ENCODE measurements around the gene PCDH9.
"Not testable (repeated sequence)": the region's sequence is repeated elsewhere in the genome, so short reads cannot be mapped to it uniquely, and the experiment has no call there.

The PCDH9 gene

GRCh38 chr13:66301006-66301405 is 929.1 kb downstream of the PCDH9 start:
- TF ChIP-seq CTCF (IDR thresholded peaks at IDR 0.05; ENCODE audit: insufficient read depth, low read length, poor library complexity, severe bottlenecking), result no peak

GRCh38 chr13:66296875-66297274 is 933.3 kb downstream of the PCDH9 start:
- DNase-seq (ENCODE audit: extremely low read depth, insufficient read length), result no peak

More at GRCh38 chr13:66301006-66301405, 929.1 kb downstream of the PCDH9 start:
- no peak for DNase-seq (ENCODE audit: extremely low read depth, insufficient read length)
- Histone ChIP-seq H3K4me3 (replicated peaks; ENCODE audit: low read depth, low read length) (no peak overlapping the region), H3K27me3 (replicated peaks; ENCODE audit: control insufficient read depth, insufficient read depth, low read length) (no peaks in the 10 kb centered on the region), H3K36me3 (ENCODE audit: control insufficient read depth, insufficient read depth, low read length) (no peaks in the 10 kb centered on the region)

GRCh38 chr13:66296328-66296727 is 933.8 kb downstream of the PCDH9 start:
- no peak overlapping the region for H3K4me3 ChIP-seq (replicated peaks; ENCODE audit: low read depth, low read length)

More at GRCh38 chr13:66296875-66297274, 933.3 kb downstream of the PCDH9 start:
- TF ChIP-seq CTCF (IDR thresholded peaks at IDR 0.05; ENCODE audit: insufficient read depth, low read length, poor library complexity, severe bottlenecking), result no peak
- Histone ChIP-seq H3K27me3 (replicated peaks; ENCODE audit: control insufficient read depth, insufficient read depth, low read length) (no peaks in the 10 kb centered on the region), H3K36me3 (ENCODE audit: control insufficient read depth, insufficient read depth, low read length) (no peaks in the 10 kb centered on the region), H3K4me3 (replicated peaks; ENCODE audit: low read depth, low read length) (no peak overlapping the region)

GRCh38 chr13:66286806-66287205 is 943.3 kb downstream of the PCDH9 start:
- not testable (repeated sequence) for DNase-seq (ENCODE audit: extremely low read depth, insufficient read length); H3K27me3 ChIP-seq (replicated peaks; ENCODE audit: control insufficient read depth, insufficient read depth, low read length); H3K4me3 ChIP-seq (replicated peaks; ENCODE audit: low read depth, low read length); H3K36me3 ChIP-seq (ENCODE audit: control insufficient read depth, insufficient read depth, low read length)

More at GRCh38 chr13:66296328-66296727, 933.8 kb downstream of the PCDH9 start:
- TF ChIP-seq CTCF (IDR thresholded peaks at IDR 0.05; ENCODE audit: insufficient read depth, low read length, poor library complexity, severe bottlenecking), result no peak
- H3K27me3 ChIP-seq (replicated peaks; ENCODE audit: control insufficient read depth, insufficient read depth, low read length), result no peaks in the 10 kb centered on the region
- H3K36me3 ChIP-seq (ENCODE audit: control insufficient read depth, insufficient read depth, low read length), result no peaks in the 10 kb centered on the region
- no peak for DNase-seq (ENCODE audit: extremely low read depth, insufficient read length)

- no peaks in the 10 kb centered on the region for H3K27me3 ChIP-seq (replicated peaks; ENCODE audit: control insufficient read depth, insufficient read depth, low read length)
- TF ChIP-seq CTCF (IDR thresholded peaks at IDR 0.05; ENCODE audit: insufficient read depth, low read length, poor library complexity, severe bottlenecking), result no peak
- no peak for DNase-seq (ENCODE audit: extremely low read depth, insufficient read length)
- H3K36me3 ChIP-seq (ENCODE audit: control insufficient read depth, insufficient read depth, low read length), result no peaks in the 10 kb centered on the region
- no peak overlapping the region for H3K4me3 ChIP-seq (replicated peaks; ENCODE audit: low read depth, low read length)
Measured at GRCh38 chr13:66275416-66275815, 954.7 kb downstream of the PCDH9 start.

GRCh38 chr13:66273011-66273410 is 957.1 kb downstream of the PCDH9 start:
- DNase-seq (ENCODE audit: extremely low read depth, insufficient read length), result no peak
- no peak for TF ChIP-seq CTCF (IDR thresholded peaks at IDR 0.05; ENCODE audit: insufficient read depth, low read length, poor library complexity, severe bottlenecking)

More at GRCh38 chr13:66273011-66273410, 957.1 kb downstream of the PCDH9 start:
- H3K27me3 ChIP-seq (replicated peaks; ENCODE audit: control insufficient read depth, insufficient read depth, low read length), result no peaks in the 10 kb centered on the region
- H3K4me3 ChIP-seq (replicated peaks; ENCODE audit: low read depth, low read length), result no peak overlapping the region
- no peaks in the 10 kb centered on the region for H3K36me3 ChIP-seq (ENCODE audit: control insufficient read depth, insufficient read depth, low read length)
